Trophoblast cell (in vitro differentiated cells and primary cell): ENCODE measurements around the gene COL6A3.

Source experiments
- DNase-seq, 2 donors: peaks; one replicate each; pipeline ENCODE4 v3.0.0-alpha.2; 2016
- H2AFZ ChIP-seq: 2 replicates; pipeline ENCODE4 v1.6.1; 2013; ENCODE audit warnings: low read length, moderate library complexity, mild to moderate bottlenecking; ENCODE audit not compliant: insufficient read depth, poor library complexity
- H2AK5ac ChIP-seq: 2 replicates; pipeline ENCODE4 v1.6.1; 2013; ENCODE audit warnings: mild to moderate bottlenecking, low read length
- H2BK120ac ChIP-seq: 2 replicates; pipeline ENCODE4 v1.6.1; 2013; ENCODE audit warnings: low read length, mild to moderate bottlenecking, moderate library complexity; ENCODE audit not compliant: insufficient read depth, poor library complexity
- H2BK12ac ChIP-seq: 2 replicates; pipeline ENCODE4 v1.6.1; 2013; ENCODE audit warnings: mild to moderate bottlenecking, low read length, moderate library complexity
- H2BK5ac ChIP-seq: 2 replicates; pipeline ENCODE4 v1.6.1; 2013; ENCODE audit warnings: low read length, low read depth, moderate library complexity, mild to moderate bottlenecking; ENCODE audit not compliant: poor library complexity
- H3K14ac ChIP-seq: 2 replicates; pipeline ENCODE4 v1.6.1; 2013; ENCODE audit warnings: mild to moderate bottlenecking, low read length
- H3K18ac ChIP-seq: 2 replicates; pipeline ENCODE4 v1.6.1; 2013; ENCODE audit warnings: mild to moderate bottlenecking, low read length
- H3K23ac ChIP-seq: 2 replicates; pipeline ENCODE4 v1.6.1; 2013; ENCODE audit warnings: low read length
- H3K27ac ChIP-seq: 2 replicates; pipeline ENCODE4 v1.5.1; 2013; ENCODE audit warnings: low read depth, mild to moderate bottlenecking, inconsistent platforms, low read length, moderate library complexity
- H3K27me3 ChIP-seq: 2 replicates; pipeline ENCODE4 v1.6.1; 2013; ENCODE audit warnings: inconsistent platforms, mild to moderate bottlenecking, low read length, moderate library complexity; ENCODE audit not compliant: insufficient read depth
- H3K36me3 ChIP-seq, 2 experiments: 1 replicate in 1 of 2; 2 replicates in 1 of 2; pipeline ENCODE4 v1.6.1; 2013; ENCODE audit warnings: low read length in 2 of 2, mild to moderate bottlenecking in 2 of 2, moderate library complexity in 1 of 2; ENCODE audit not compliant: insufficient read depth in 2 of 2, control insufficient read depth in 1 of 2
- H3K4ac ChIP-seq: 2 replicates; pipeline ENCODE4 v1.6.1; 2013; ENCODE audit warnings: low read depth, mild to moderate bottlenecking, low read length, moderate library complexity
- H3K4me1 ChIP-seq, 2 experiments: 1 replicate in 1 of 2; 2 replicates in 1 of 2; pipeline ENCODE4 v1.6.1; 2013; ENCODE audit warnings: low read length in 2 of 2, mild to moderate bottlenecking in 2 of 2, moderate library complexity in 1 of 2; ENCODE audit not compliant: insufficient read depth in 2 of 2, control insufficient read depth in 1 of 2
- H3K4me2 ChIP-seq: 2 replicates; pipeline ENCODE4 v1.6.1; 2013; ENCODE audit warnings: inconsistent platforms, mild to moderate bottlenecking, low read length, moderate library complexity
- H3K4me3 ChIP-seq: 2 replicates; pipeline ENCODE4 v1.5.1; 2013; ENCODE audit warnings: mild to moderate bottlenecking, low read depth, low read length, inconsistent platforms
- H3K79me1 ChIP-seq: one replicate; pipeline ENCODE4 v1.6.1; 2013; ENCODE audit warnings: low read length
- H3K79me2 ChIP-seq: 2 replicates; pipeline ENCODE4 v1.6.1; 2013; ENCODE audit warnings: low read length, mild to moderate bottlenecking; ENCODE audit not compliant: control insufficient read depth, insufficient read depth, poor library complexity
- H3K9ac ChIP-seq: 2 replicates; pipeline ENCODE4 v1.6.1; 2013; ENCODE audit warnings: mild to moderate bottlenecking, low read length
- H3K9me3 ChIP-seq: 2 replicates; pipeline ENCODE4 v1.6.1; 2013; ENCODE audit warnings: low read depth, mild to moderate bottlenecking, control low read depth, inconsistent platforms, low read length; ENCODE audit not compliant: insufficient read depth
- H4K12ac ChIP-seq: 2 replicates; pipeline ENCODE4 v1.6.1; 2013; ENCODE audit warnings: low read depth, mild to moderate bottlenecking, low read length, moderate library complexity
- H4K8ac ChIP-seq: 2 replicates; pipeline ENCODE4 v1.6.1; 2013; ENCODE audit warnings: low read depth, mild to moderate bottlenecking, low read length, moderate library complexity
- H4K91ac ChIP-seq: one replicate; pipeline ENCODE4 v1.6.1; 2013; ENCODE audit warnings: low read depth, mild to moderate bottlenecking, low read length, moderate library complexity
- WGBS: extraction: QIAGEN DNeasy Blood & Tissue Kit; methylation state at CpG from one replicate; pipeline ENCODE4 v1.1.7; 2013; ENCODE audit warnings: missing lambda C conversion rate; ENCODE audit not compliant: insufficient read length, insufficient coverage; ENCODE audit errors: extremely low coverage; 5-methylcytosine and 5-hydroxymethylcytosine counted together

The COL6A3 gene

GRCh38 chr2:237426517-237426916, 12.6 kb upstream of the COL6A3 start:
- Histone ChIP-seq H4K91ac (no peak overlapping the region), H2BK5ac (no peak overlapping the region), H3K14ac (no peak overlapping the region), H2AFZ (no peak overlapping the region), H3K4me1 (peaks cover 6 to 7% of the 10 kb centered on the region in 2 experiments), H4K8ac (no peak overlapping the region), H3K4me3 (no peak overlapping the region), H3K27ac (no peak overlapping the region), H3K23ac (no peak overlapping the region), H3K9me3 (no peaks in the 10 kb centered on the region), H4K12ac (no peak overlapping the region), H2BK120ac (no peak overlapping the region), H2AK5ac (no peak overlapping the region), H3K79me2 (no peaks in the 10 kb centered on the region), H3K18ac (no peak overlapping the region), H3K4ac (no peak overlapping the region), H3K27me3 (no peaks in the 10 kb centered on the region), H3K36me3 (no peaks in the 10 kb centered on the region), H3K79me1 (peaks cover 5% of the 10 kb centered on the region), H3K9ac (no peak overlapping the region), H2BK12ac (no peak overlapping the region), H3K4me2 (no peak overlapping the region)
- no peak for DNase-seq
- WGBS = no CpG with 5 or more reads among the region's 1 CpG

DNA sequence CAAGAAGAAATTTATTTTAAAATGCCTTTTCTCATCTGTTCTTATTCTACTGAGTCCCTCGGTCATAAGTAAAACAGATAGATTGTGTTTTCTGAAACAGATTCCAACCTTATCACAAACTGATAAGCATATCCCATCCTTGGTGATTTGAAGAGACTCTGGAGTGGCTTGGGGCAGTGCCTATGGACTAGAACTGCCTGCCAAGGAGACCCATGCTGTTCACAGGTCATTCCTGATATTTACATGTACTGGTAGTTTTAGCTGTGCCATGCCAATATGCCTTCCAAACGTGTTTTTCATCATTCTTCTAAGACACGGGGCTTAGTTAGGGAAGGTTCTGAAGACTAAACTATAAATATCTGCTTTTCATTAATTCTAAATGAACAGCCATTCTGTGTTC, 11.4 kb upstream of the COL6A3 start:
- no peak overlapping the region for H4K8ac ChIP-seq
- no peak overlapping the region for H2BK5ac ChIP-seq
- no peak overlapping the region for H3K4me3 ChIP-seq
- H3K79me2 ChIP-seq = no peaks in the 10 kb centered on the region
- WGBS = no CpG with 5 or more reads among the region's 3 CpGs
- H3K79me1 ChIP-seq = peaks cover 7% of the 10 kb centered on the region
- no peak overlapping the region for H3K23ac ChIP-seq
- no peak overlapping the region for H3K4me2 ChIP-seq
- H3K9me3 ChIP-seq = no peaks in the 10 kb centered on the region
- H4K12ac ChIP-seq = no peak overlapping the region
- no peak overlapping the region for H2BK120ac ChIP-seq
- H2BK12ac ChIP-seq = peak overlapping the region; percentile 68
- DNase-seq = no peak
- H3K4ac ChIP-seq = no peak overlapping the region
- no peaks in the 10 kb centered on the region for H3K27me3 ChIP-seq
- no peak overlapping the region for H3K27ac ChIP-seq
- H2AK5ac ChIP-seq = no peak overlapping the region
- H3K4me1 ChIP-seq = peaks cover 8 to 9% of the 10 kb centered on the region in 2 experiments
- no peaks in the 10 kb centered on the region for H3K36me3 ChIP-seq
- no peak overlapping the region for H2AFZ ChIP-seq
- no peak overlapping the region for H4K91ac ChIP-seq
- no peak overlapping the region for H3K9ac ChIP-seq
- H3K14ac ChIP-seq = no peak overlapping the region
- no peak overlapping the region for H3K18ac ChIP-seq

DNA sequence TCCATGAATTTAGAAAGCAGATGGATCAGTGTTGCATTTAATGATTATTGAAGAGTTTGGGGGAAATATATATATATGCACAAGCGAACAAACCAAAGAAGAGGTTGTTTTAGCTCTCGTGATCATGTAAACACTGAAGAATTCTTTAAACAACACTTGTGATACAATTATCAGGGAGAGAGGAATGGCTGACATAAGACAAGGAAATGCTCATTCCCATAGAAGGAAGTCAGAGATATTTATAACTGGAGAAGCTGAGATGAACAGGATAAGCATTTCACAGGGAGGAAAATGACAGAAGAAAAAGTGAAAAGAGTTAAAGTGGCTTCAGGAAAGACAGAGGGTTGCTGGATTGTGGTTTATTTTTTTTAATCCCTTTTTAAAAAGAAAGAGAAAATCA, 10.6 kb upstream of the COL6A3 start:
- no peak overlapping the region for H3K9ac ChIP-seq
- no peak overlapping the region for H3K18ac ChIP-seq
- H2AFZ ChIP-seq = no peak overlapping the region
- H4K8ac ChIP-seq = no peak overlapping the region
- peaks cover 8 to 9% of the 10 kb centered on the region in 2 experiments for H3K4me1 ChIP-seq
- H3K4ac ChIP-seq = no peak overlapping the region
- H3K23ac ChIP-seq = no peak overlapping the region
- H4K91ac ChIP-seq = no peak overlapping the region
- H2BK120ac ChIP-seq = no peak overlapping the region
- no peaks in the 10 kb centered on the region for H3K79me2 ChIP-seq
- H4K12ac ChIP-seq = no peak overlapping the region
- no peak for DNase-seq
- H3K27ac ChIP-seq = no peak overlapping the region
- H3K9me3 ChIP-seq = no peaks in the 10 kb centered on the region
- no peak overlapping the region for H3K4me2 ChIP-seq
- H2AK5ac ChIP-seq = no peak overlapping the region
- H3K36me3 ChIP-seq = no peaks in the 10 kb centered on the region
- H3K14ac ChIP-seq = no peak overlapping the region
- H3K79me1 ChIP-seq = peaks cover 7% of the 10 kb centered on the region
- H2BK5ac ChIP-seq = no peak overlapping the region
- H3K27me3 ChIP-seq = no peaks in the 10 kb centered on the region
- H3K4me3 ChIP-seq = no peak overlapping the region
- WGBS = no CpG with 5 or more reads among the region's 2 CpGs
- no peak overlapping the region for H2BK12ac ChIP-seq

DNA sequence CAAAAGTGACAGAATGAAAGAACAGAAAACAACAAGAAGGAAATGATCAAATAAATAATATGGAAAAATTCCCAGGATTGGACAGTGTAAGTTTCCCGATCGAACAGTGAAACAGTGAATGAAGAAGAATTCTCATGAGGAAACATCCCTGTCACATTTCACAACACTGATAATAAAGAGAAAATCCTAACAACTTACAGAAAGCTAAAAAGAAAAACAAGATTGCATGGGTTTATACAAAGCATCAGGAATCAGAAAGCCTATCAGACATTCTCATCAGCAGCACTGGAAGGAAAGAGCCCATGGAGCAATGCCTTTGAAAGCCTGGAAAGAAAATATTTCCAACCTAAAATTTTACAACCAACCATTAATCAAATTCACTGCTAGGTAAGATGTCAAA, 9.9 kb upstream of the COL6A3 start:
- H2AFZ ChIP-seq = no peak overlapping the region
- H4K91ac ChIP-seq = no peak overlapping the region
- no peak overlapping the region for H4K8ac ChIP-seq
- H3K14ac ChIP-seq = no peak overlapping the region
- H2AK5ac ChIP-seq = no peak overlapping the region
- no peak overlapping the region for H2BK120ac ChIP-seq
- no peak for DNase-seq
- H3K79me2 ChIP-seq = no peaks in the 10 kb centered on the region
- no peak overlapping the region for H3K27ac ChIP-seq
- H2BK5ac ChIP-seq = no peak overlapping the region
- WGBS = no CpG with 5 or more reads among the region's 2 CpGs
- no peaks in the 10 kb centered on the region for H3K36me3 ChIP-seq
- peaks cover 8 to 9% of the 10 kb centered on the region in 2 experiments for H3K4me1 ChIP-seq
- H3K27me3 ChIP-seq = no peaks in the 10 kb centered on the region
- H3K18ac ChIP-seq = no peak overlapping the region
- H3K4ac ChIP-seq = no peak overlapping the region
- H3K4me3 ChIP-seq = no peak overlapping the region
- H3K79me1 ChIP-seq = peaks cover 7% of the 10 kb centered on the region
- H3K9me3 ChIP-seq = no peaks in the 10 kb centered on the region
- H3K9ac ChIP-seq = no peak overlapping the region
- no peak overlapping the region for H3K23ac ChIP-seq
- H3K4me2 ChIP-seq = no peak overlapping the region
- H4K12ac ChIP-seq = no peak overlapping the region
- no peak overlapping the region for H2BK12ac ChIP-seq
